ENCODE results near the gene ARRDC1. TPM values are rescaled to one million over a fixed set of nuclear protein-coding genes. Genes with fewer than 3 reads are reported as not detected.

ARRDC1 gene
- total RNA-seq, 1 donor from 2014 or later: 118 TPM

GRCh38 chr9:137639303-137640051 lies 34.0 kb downstream of the ARRDC1 start:
- DNase-seq (ENCODE audit: low spot score): no peak

GRCh38 chr9:137640862-137641261 lies 35.4 kb downstream of the ARRDC1 start:
- no peak for DNase-seq (ENCODE audit: low spot score)

- DNase-seq (ENCODE audit: low spot score): no peak
Measured at GRCh38 chr9:137642118-137642601, 36.7 kb downstream of the ARRDC1 start.

- no peak for DNase-seq (ENCODE audit: low spot score)
Measured at GRCh38 chr9:137642892-137643291, 37.4 kb downstream of the ARRDC1 start.

GRCh38 chr9:137643921-137644320 lies 38.4 kb downstream of the ARRDC1 start:
- no peak for DNase-seq (ENCODE audit: low spot score)

- DNase-seq (ENCODE audit: low spot score): no peak
Measured at GRCh38 chr9:137645211-137645610, 39.7 kb downstream of the ARRDC1 start.

GRCh38 chr9:137646341-137646740 lies 40.9 kb downstream of the ARRDC1 start:
- DNase-seq (ENCODE audit: low spot score): no peak

- DNase-seq (ENCODE audit: low spot score): no peak
Measured at GRCh38 chr9:137647096-137647714, 41.7 kb downstream of the ARRDC1 start.

GRCh38 chr9:137648396-137648795 lies 42.9 kb downstream of the ARRDC1 start:
- DNase-seq (ENCODE audit: low spot score): no peak

- no peak for DNase-seq (ENCODE audit: low spot score)
Measured at GRCh38 chr9:137649553-137649952, 44.1 kb downstream of the ARRDC1 start.

- DNase-seq (ENCODE audit: low spot score): no peak
Measured at GRCh38 chr9:137650259-137650658, 44.8 kb downstream of the ARRDC1 start.

GRCh38 chr9:137650779-137651178 lies 45.3 kb downstream of the ARRDC1 start:
- no peak for DNase-seq (ENCODE audit: low spot score)

- DNase-seq (ENCODE audit: low spot score): no peak
Measured at GRCh38 chr9:137656416-137656815, 50.9 kb downstream of the ARRDC1 start.

GRCh38 chr9:137657606-137658005 lies 52.1 kb downstream of the ARRDC1 start:
- DNase-seq (ENCODE audit: low spot score): no peak

GRCh38 chr9:137658781-137659180 lies 53.3 kb downstream of the ARRDC1 start:
- DNase-seq (ENCODE audit: low spot score): no peak

GRCh38 chr9:137660144-137660543 lies 54.7 kb downstream of the ARRDC1 start:
- no peak for DNase-seq (ENCODE audit: low spot score)

GRCh38 chr9:137663584-137663983 lies 58.1 kb downstream of the ARRDC1 start:
- no peak for DNase-seq (ENCODE audit: low spot score)

- no peak for DNase-seq (ENCODE audit: low spot score)
Measured at GRCh38 chr9:137664676-137665075, 59.2 kb downstream of the ARRDC1 start.

Other genes starting within 250 kb of the ARRDC1 start
- gene EXD3, start 182.5 kb upstream of the ARRDC1 start, total RNA-seq: 43.0 TPM
- gene NOXA1, start 182.3 kb upstream of the ARRDC1 start, total RNA-seq: 12.5 TPM
- gene ENTPD8, start 164.3 kb upstream of the ARRDC1 start, total RNA-seq: not detected
- 49.3 TPM for gene NSMF, start 146.4 kb upstream of the ARRDC1 start, total RNA-seq
- gene PNPLA7, start 55.3 kb upstream of the ARRDC1 start, total RNA-seq: 9.7 TPM
- gene MRPL41, start 53.8 kb upstream of the ARRDC1 start, total RNA-seq: 38.2 TPM
- 43.4 TPM for gene DPH7, start 26.8 kb upstream of the ARRDC1 start, total RNA-seq
- gene ZMYND19, start 15.2 kb upstream of the ARRDC1 start, total RNA-seq: 26.3 TPM
- gene EHMT1, start 13.3 kb downstream of the ARRDC1 start, total RNA-seq: 126 TPM

Measured in ureter (tissue), 1 donor.